ENCODE data around the gene ALPP. TPM values are rescaled to one million over a fixed set of nuclear protein-coding genes. Genes with fewer than 3 reads are reported as not detected.

ALPP gene
- polyA plus RNA-seq, 3 donors, result not detected

- no peak overlapping the region for H3K4me3 ChIP-seq (replicated peaks in 1 of 3; ENCODE audit: low read depth in 2 of 3, low read length in 3 of 3)
- H2AFZ ChIP-seq (ENCODE audit: insufficient read depth, low read depth, low read length, poor library complexity, severe bottlenecking), result no peak overlapping the region
- DNase-seq, result no peak
- TF ChIP-seq CTCF (IDR thresholded peaks at IDR 0.05), result no peak
- H4K20me1 ChIP-seq (ENCODE audit: insufficient read depth, low read length), result no peaks in the 10 kb centered on the region
- Mint-ChIP-seq H3K4me1 (peaks cover 3% of the 10 kb centered on the region), H3K4me3 (no peak overlapping the region), H3K27me3 (ENCODE audit: low read depth in 3 of 3) (peaks cover 1 to 9% (median 3%) of the 10 kb centered on the region in 3 donors), H3K36me3 (no peaks in the 10 kb centered on the region), H3K9me3 (no peaks in the 10 kb centered on the region), H3K27ac (no peak overlapping the region)
- no peaks in the 10 kb centered on the region for H3K79me2 ChIP-seq (ENCODE audit: insufficient read depth, low read length)
- H3K9ac ChIP-seq (ENCODE audit: insufficient read depth, low read length, poor library complexity, severe bottlenecking), result no peak overlapping the region
- intact Hi-C loops (cut with micrococcal nuclease), result no loop called here
- no peak overlapping the region for H3K4me2 ChIP-seq (replicated peaks; ENCODE audit: extremely low read depth, low read length, poor library complexity, severe bottlenecking)
- no peaks in the 10 kb centered on the region for H3K4me1 ChIP-seq (ENCODE audit: control insufficient read depth in 1 of 2, insufficient read depth in 2 of 2, low read length in 2 of 2)
- WGBS (ENCODE audit: insufficient coverage), result 93% methylated on average over 12 of the region's 12 CpGs
- no peak overlapping the region for H3K27ac ChIP-seq (ENCODE audit: low read depth in 1 of 2, low read length in 2 of 2)
- no peaks in the 10 kb centered on the region for H3K36me3 ChIP-seq (replicated peaks in 1 of 2; ENCODE audit: control insufficient read depth in 1 of 2, insufficient read depth in 2 of 2, low read length in 2 of 2)
- H3K9me3 ChIP-seq (replicated peaks in 1 of 2; ENCODE audit: control insufficient read depth in 1 of 2, insufficient read depth in 1 of 2, low read length in 2 of 2), result no peaks in the 10 kb centered on the region
- H3K27me3 ChIP-seq (ENCODE audit: control insufficient read depth in 2 of 2, insufficient read depth in 2 of 2, low read length in 2 of 2), result no peaks in the 10 kb centered on the region
These were observed 3.4 kb upstream of the ALPP start for GRCh38 chr2:232375164-232375563.

GRCh38 chr2:232376260-232376659 is 2.3 kb upstream of the ALPP start:
- no peak for DNase-seq
- H3K36me3 Mint-ChIP-seq, result no peaks in the 10 kb centered on the region
- Histone ChIP-seq H2AFZ (ENCODE audit: insufficient read depth, low read depth, low read length, poor library complexity, severe bottlenecking) (no peak overlapping the region), H3K9me3 (replicated peaks in 1 of 2; ENCODE audit: control insufficient read depth in 1 of 2, insufficient read depth in 1 of 2, low read length in 2 of 2) (no peaks in the 10 kb centered on the region), H3K36me3 (replicated peaks in 1 of 2; ENCODE audit: control insufficient read depth in 1 of 2, insufficient read depth in 2 of 2, low read length in 2 of 2) (no peaks in the 10 kb centered on the region), H3K27me3 (ENCODE audit: control insufficient read depth in 2 of 2, insufficient read depth in 2 of 2, low read length in 2 of 2) (no peaks in the 10 kb centered on the region), H3K4me1 (ENCODE audit: control insufficient read depth in 1 of 2, insufficient read depth in 2 of 2, low read length in 2 of 2) (no peaks in the 10 kb centered on the region), H3K9ac (ENCODE audit: insufficient read depth, low read length, poor library complexity, severe bottlenecking) (no peak overlapping the region), H4K20me1 (ENCODE audit: insufficient read depth, low read length) (no peaks in the 10 kb centered on the region), H3K4me2 (replicated peaks; ENCODE audit: extremely low read depth, low read length, poor library complexity, severe bottlenecking) (no peak overlapping the region), H3K79me2 (ENCODE audit: insufficient read depth, low read length) (no peaks in the 10 kb centered on the region), H3K4me3 (replicated peaks in 1 of 3; ENCODE audit: low read depth in 2 of 3, low read length in 3 of 3) (no peak overlapping the region), H3K27ac (ENCODE audit: low read depth in 1 of 2, low read length in 2 of 2) (no peak overlapping the region)
- H3K4me1 Mint-ChIP-seq, result peaks cover 3% of the 10 kb centered on the region
- no peak for TF ChIP-seq CTCF (IDR thresholded peaks at IDR 0.05)
- no peaks in the 10 kb centered on the region for H3K9me3 Mint-ChIP-seq
- H3K4me3 Mint-ChIP-seq, result no peak overlapping the region
- 90% methylated on average over 2 of the region's 4 CpGs for WGBS (ENCODE audit: insufficient coverage)
- intact Hi-C loops (cut with micrococcal nuclease), result no loop called here
- no peak overlapping the region for H3K27ac Mint-ChIP-seq
- peaks cover 1 to 12% (median 3%) of the 10 kb centered on the region in 3 donors for H3K27me3 Mint-ChIP-seq (ENCODE audit: low read depth in 3 of 3)

Measured in CD14-positive monocyte (primary cell).